Gastrocnemius medialis (tissue), 4 donors: Measurements from ENCODE around the gene ATF4. TPM values are rescaled to one million over a fixed set of nuclear protein-coding genes. Genes with fewer than 3 reads are reported as not detected.

Experiments
- ATAC-seq, 2 donors: fragments of 150-250 bp; one replicate each; pipeline ENCODE4 v1.9.1; 2016
- DNase-seq, 2 donors: peaks; one replicate each; pipeline ENCODE4 v3.0.0-alpha.2; 2019
- H3K27ac ChIP-seq, 4 donors: fragments of 200-600 bp; sonication (generic); 1 replicate in 1 of 4; 2 replicates in 3 of 4; pipeline ENCODE4 v1.5.1; 2016 to 2018; ENCODE audit warnings: mild to moderate bottlenecking in 2 of 4, moderate library complexity in 1 of 4
- H3K27me3 ChIP-seq, 3 donors: fragments of 200-600 bp; sonication (generic) in 2 of 3; 1 replicate in 1 of 3; 2 replicates in 2 of 3; pipeline versions ENCODE4 v1.5.1 to v1.6.0; 2016 to 2019; ENCODE audit warnings: mild to moderate bottlenecking in 1 of 3, moderate library complexity in 1 of 3
- H3K36me3 ChIP-seq, 2 donors: fragments of 200-600 bp; sonication (generic) in 1 of 2; one replicate each; pipeline ENCODE4 v1.5.1; 2017 to 2018
- H3K4me1 ChIP-seq, 2 donors: fragments of 200-600 bp; sonication (generic) in 1 of 2; one replicate each; pipeline ENCODE4 v1.5.1; 2016 to 2017; ENCODE audit warnings: mild to moderate bottlenecking in 2 of 2
- H3K4me3 ChIP-seq, 4 donors: fragments of 200-600 bp; sonication (generic) in 3 of 4; 1 replicate in 1 of 4; 2 replicates in 3 of 4; pipeline ENCODE4 v1.5.1; 2016 to 2019; ENCODE audit warnings: mild to moderate bottlenecking in 2 of 4
- H3K9me3 ChIP-seq, 3 donors: fragments of 200-600 bp; sonication (generic) in 2 of 3; 1 replicate in 1 of 3; 2 replicates in 2 of 3; pipeline ENCODE4 v1.5.1; 2016 to 2019
- POLR2A ChIP-seq, 2 donors: fragments of 450-650 bp; IDR thresholded peaks; one replicate each; pipeline ENCODE4 v1.6.1; 2017; ENCODE audit warnings: antibody characterized with exemption in 2 of 2, mild to moderate bottlenecking in 2 of 2, moderate library complexity in 2 of 2
- in situ Hi-C, 4 donors: fragments of 200-750 bp; cut with MboI; loops; one replicate each; pipeline versions ENCODE4 v1.15.0 to v1.8.0; 2017; ENCODE audit warnings: low sequenced_read_pairs in 4 of 4
- intact Hi-C: fragments of 100-400 bp; cut with DNase I; formaldehyde crosslinking; loops from one replicate; pipeline ENCODE4 v1.15.1; 2023; ENCODE audit warnings: low total_unique reads
- total RNA-seq, 4 donors: library from RNA; depleted of rRNA; stranded (reverse); fragments of >200 nt; gene quantifications; one replicate each; pipeline versions ENCODE4 v1.1.0 to v1.2.3, GENCODE V29; 2016
- TF ChIP-seq, protein P1 (sequence below), 5 experiments: fragments of 450-650 bp in 3 of 5; fragments of 200-600 bp in 2 of 5; sonication (generic) in 2 of 5; IDR thresholded peaks in 4 of 5; conservative IDR thresholded peaks in 1 of 5; 1 replicate in 4 of 5; 2 replicates in 1 of 5; pipeline ENCODE4 v1.5.1; 2016 to 2019; ENCODE audit warnings: antibody characterized with exemption in 5 of 5, mild to moderate bottlenecking in 3 of 5, moderate library complexity in 3 of 5

The ATF4 gene
- total RNA-seq, 4 donors from 2014 or later: 480 to 666 (median 533) TPM

DNA sequence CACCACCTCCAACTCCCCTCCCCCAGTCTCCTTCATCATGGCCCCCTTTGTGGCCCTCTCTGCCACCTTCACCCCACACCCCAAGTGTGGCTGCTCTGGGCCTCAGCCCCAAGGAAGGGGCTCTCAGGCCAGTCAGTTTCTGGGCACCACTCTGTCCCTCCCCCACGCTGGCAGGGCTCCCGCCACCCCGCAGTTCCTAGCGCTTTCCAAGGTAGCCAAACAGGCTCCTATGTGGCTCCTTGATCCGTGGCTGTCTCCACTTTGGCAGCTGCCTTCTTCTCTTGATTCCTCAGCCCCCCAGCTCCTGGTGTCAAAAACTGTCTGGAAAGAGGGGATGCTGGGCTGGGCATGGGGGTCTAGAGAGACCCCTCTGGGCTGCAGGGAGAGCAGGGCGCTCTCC, 39.8 kb downstream of the ATF4 start:
- in situ Hi-C loops: no loop called here

DNA sequence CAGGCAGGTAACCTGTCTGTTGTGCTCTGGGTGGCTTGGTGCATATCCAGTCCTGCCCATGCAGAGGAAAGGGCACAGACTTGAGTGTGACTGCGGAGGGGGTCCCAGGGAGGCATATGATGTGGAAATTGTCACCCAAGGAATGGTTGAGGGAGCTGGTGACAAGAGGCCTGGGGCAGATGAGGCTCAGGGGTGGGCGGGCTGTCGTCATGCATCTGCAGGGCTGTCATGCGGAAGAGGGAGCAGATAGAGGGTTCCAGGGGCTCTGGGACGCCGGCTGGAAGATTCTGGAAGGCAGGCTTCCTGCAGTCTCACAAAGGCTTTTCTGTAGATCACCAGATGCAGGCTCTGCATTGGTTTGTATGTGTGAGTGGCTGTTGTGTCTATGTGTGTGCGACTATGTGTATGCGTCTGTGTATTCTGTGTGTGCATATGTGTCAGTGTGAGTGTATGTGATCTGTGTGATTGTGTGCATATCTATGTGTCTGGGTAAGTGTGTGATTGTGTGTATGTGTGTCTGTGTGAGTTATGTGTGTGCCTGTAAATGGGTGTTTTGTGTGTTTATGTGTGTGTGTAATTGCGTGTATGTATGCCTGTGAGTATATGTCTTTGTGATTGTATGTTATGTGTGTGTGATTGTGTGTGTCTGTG, 42.6 kb downstream of the ATF4 start:
- Histone ChIP-seq H3K4me3 (no peak overlapping the region), H3K27ac (no peak overlapping the region), H3K36me3 (no peaks in the 10 kb centered on the region), H3K27me3 (peaks cover 23 to 32% (median 25%) of the 10 kb centered on the region in 3 donors), H3K9me3 (no peaks in the 10 kb centered on the region), H3K4me1 (peaks cover 0 to 2% of the 10 kb centered on the region in 2 donors)
- ATAC-seq (no peak), DNase-seq (no peak)
- in situ Hi-C loops (no loop called here), intact Hi-C loops (no loop called here)
- TF ChIP-seq POLR2A (IDR thresholded peaks at IDR 0.05): no peak
- TF ChIP-seq, protein P1, sequence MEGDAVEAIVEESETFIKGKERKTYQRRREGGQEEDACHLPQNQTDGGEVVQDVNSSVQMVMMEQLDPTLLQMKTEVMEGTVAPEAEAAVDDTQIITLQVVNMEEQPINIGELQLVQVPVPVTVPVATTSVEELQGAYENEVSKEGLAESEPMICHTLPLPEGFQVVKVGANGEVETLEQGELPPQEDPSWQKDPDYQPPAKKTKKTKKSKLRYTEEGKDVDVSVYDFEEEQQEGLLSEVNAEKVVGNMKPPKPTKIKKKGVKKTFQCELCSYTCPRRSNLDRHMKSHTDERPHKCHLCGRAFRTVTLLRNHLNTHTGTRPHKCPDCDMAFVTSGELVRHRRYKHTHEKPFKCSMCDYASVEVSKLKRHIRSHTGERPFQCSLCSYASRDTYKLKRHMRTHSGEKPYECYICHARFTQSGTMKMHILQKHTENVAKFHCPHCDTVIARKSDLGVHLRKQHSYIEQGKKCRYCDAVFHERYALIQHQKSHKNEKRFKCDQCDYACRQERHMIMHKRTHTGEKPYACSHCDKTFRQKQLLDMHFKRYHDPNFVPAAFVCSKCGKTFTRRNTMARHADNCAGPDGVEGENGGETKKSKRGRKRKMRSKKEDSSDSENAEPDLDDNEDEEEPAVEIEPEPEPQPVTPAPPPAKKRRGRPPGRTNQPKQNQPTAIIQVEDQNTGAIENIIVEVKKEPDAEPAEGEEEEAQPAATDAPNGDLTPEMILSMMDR (IDR thresholded peaks at IDR 0.05 in 4 of 5, conservative IDR thresholded peaks at IDR 0.05 in 1 of 5): no peak

More for the DNA sequence above, 39.8 kb downstream of the ATF4 start:
- peaks cover 0 to 4% of the 10 kb centered on the region in 2 donors for H3K4me1 ChIP-seq
- no peak for ATAC-seq
- no peaks in the 10 kb centered on the region for H3K36me3 ChIP-seq
- H3K27me3 ChIP-seq: peaks cover 44 to 52% (median 47%) of the 10 kb centered on the region in 3 donors
- H3K4me3 ChIP-seq: no peak overlapping the region
- intact Hi-C loops: no loop called here
- TF ChIP-seq, protein P1 (IDR thresholded peaks at IDR 0.05 in 4 of 5, conservative IDR thresholded peaks at IDR 0.05 in 1 of 5): no peak
- TF ChIP-seq POLR2A (IDR thresholded peaks at IDR 0.05): no peak
- H3K27ac ChIP-seq: no peak overlapping the region
- no peaks in the 10 kb centered on the region for H3K9me3 ChIP-seq
- no peak for DNase-seq

DNA sequence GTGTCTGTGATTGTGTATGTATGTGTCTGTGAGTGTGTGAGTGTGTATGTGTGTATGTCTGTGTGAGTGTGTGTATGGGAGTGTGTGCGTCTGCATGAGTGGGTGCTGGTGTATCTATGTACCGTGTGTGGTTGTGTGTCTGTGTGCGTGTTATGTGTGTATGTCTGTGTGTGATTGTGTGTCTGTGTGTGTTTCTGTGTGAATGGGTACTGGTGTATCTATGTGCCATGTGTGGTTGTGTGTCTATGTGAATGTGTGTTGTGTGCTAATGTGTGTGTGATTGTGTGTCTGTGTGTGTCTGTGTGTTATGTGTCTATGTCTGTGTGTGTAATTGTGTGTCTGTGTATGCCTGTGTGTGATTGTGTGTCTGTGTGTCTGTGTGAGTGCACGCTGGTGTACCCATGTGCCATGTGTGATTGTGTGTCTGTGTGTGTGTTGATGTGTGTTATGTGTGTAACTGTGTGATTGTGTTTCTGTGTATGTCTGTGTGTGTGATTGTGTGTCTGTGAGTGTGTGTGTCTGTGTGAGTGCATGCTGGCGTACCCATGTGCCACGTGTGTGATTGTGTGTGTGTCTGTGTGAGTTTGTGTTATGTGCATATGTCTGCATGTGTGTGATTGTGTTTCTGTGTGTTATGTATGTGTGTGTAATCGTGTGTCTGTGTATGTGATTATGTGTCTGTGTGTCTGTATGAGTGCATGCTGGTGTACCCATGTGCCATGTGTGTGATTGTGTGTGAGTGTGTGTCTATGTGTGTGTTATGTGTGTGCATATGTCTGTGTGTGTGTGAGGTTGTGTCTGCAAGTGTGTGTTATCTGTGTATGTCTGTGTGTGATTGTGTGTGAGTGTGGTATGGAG, 43.4 kb downstream of the ATF4 start:
- Histone ChIP-seq H3K4me1 (no peaks in the 10 kb centered on the region), H3K27me3 (peaks cover 15 to 24% (median 17%) of the 10 kb centered on the region in 3 donors), H3K9me3 (no peaks in the 10 kb centered on the region), H3K4me3 (no peak overlapping the region), H3K27ac (no peak overlapping the region), H3K36me3 (no peaks in the 10 kb centered on the region)
- ATAC-seq (no peak), DNase-seq (no peak)
- in situ Hi-C loops: no loop called here
- intact Hi-C loops: no loop called here
- TF ChIP-seq POLR2A (IDR thresholded peaks at IDR 0.05): no peak
- TF ChIP-seq, protein P1 (IDR thresholded peaks at IDR 0.05 in 4 of 5, conservative IDR thresholded peaks at IDR 0.05 in 1 of 5): no peak

DNA sequence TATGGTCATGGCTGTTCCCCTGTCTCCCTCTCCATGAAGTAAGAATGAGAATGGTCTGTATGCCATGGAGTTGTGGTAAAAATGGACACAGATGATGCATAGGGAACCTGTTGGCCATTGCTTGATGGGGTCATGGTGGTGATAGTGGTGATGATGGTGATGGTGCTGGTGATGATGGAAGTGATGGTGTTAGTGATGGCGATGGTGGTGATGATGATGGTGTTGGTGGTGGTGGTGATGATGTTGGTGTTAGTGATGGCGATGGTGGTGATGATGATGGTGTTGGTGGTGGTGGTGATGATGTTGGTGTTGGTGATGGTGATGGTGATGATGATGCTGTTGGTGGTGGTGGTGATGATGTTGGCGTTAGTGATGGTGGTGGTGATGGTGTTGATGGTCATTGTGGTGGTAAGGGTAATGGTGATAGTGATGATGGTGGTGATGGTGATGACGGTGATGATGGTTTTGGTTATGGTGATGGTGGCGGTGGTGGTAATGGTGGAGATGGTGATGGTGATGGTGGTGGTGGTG, 45.1 kb downstream of the ATF4 start:
- intact Hi-C loops (no loop called here), in situ Hi-C loops (no loop called here)
- DNase-seq: no peak
- ATAC-seq: no peak
- Histone ChIP-seq H3K4me3 (no peak overlapping the region), H3K27me3 (peaks cover 0 to 13% (median 5%) of the 10 kb centered on the region in 3 donors), H3K36me3 (no peaks in the 10 kb centered on the region), H3K4me1 (no peaks in the 10 kb centered on the region), H3K27ac (no peak overlapping the region), H3K9me3 (no peaks in the 10 kb centered on the region)
- TF ChIP-seq POLR2A (IDR thresholded peaks at IDR 0.05): no peak
- TF ChIP-seq, protein P1 (IDR thresholded peaks at IDR 0.05 in 4 of 5, conservative IDR thresholded peaks at IDR 0.05 in 1 of 5): no peak
